ENCODE data around the gene TAS2R19.

The TAS2R19 gene

GRCh38 chr12:11016937-11017336, 5.5 kb downstream of the TAS2R19 start:
- Histone ChIP-seq H3K4me2 (ENCODE audit: low read length) (no peak overlapping the region), H2BK120ac (ENCODE audit: low read depth, low read length) (no peak overlapping the region), H3K79me1 (ENCODE audit: low read length) (no peaks in the 10 kb centered on the region), H3K18ac (ENCODE audit: low read length) (no peak overlapping the region), H3K56ac (ENCODE audit: low read length) (no peak overlapping the region), H3K36me3 (ENCODE audit: control insufficient read depth, insufficient read depth, low read length) (peaks cover 1% of the 10 kb centered on the region), H3K4me3 (ENCODE audit: low read length) (no peak overlapping the region), H3K4ac (ENCODE audit: low read depth, low read length) (no peak overlapping the region), H2BK5ac (ENCODE audit: low read length) (no peak overlapping the region), H3K27me3 (ENCODE audit: insufficient read depth, low read length, poor library complexity) (peaks cover 1% of the 10 kb centered on the region), H4K8ac (ENCODE audit: low read depth, low read length) (no peak overlapping the region), H3K27ac (ENCODE audit: low read depth, low read length) (no peak overlapping the region), H3K79me2 (ENCODE audit: control insufficient read depth, insufficient read depth, low read length) (no peaks in the 10 kb centered on the region), H2BK15ac (replicated peaks; ENCODE audit: low read depth) (no peak overlapping the region), H3K4me1 (ENCODE audit: control insufficient read depth, low read depth, low read length) (no peaks in the 10 kb centered on the region), H4K5ac (ENCODE audit: low read length) (no peak overlapping the region), H2AK5ac (ENCODE audit: low read length) (no peak overlapping the region), H3K9ac (ENCODE audit: low read length) (no peak overlapping the region), H3K23ac (ENCODE audit: low read length) (no peak overlapping the region)
- WGBS (ENCODE audit: extremely low coverage, insufficient coverage, low lambda C conversion rate), result no CpG with 5 or more reads among the region's 1 CpG
- no peak for DNase-seq

GRCh38 chr12:11015775-11016430, 6.5 kb downstream of the TAS2R19 start:
- Histone ChIP-seq H3K79me2 (ENCODE audit: control insufficient read depth, insufficient read depth, low read length) (no peaks in the 10 kb centered on the region), H2AK5ac (ENCODE audit: low read length) (no peak overlapping the region), H3K9ac (ENCODE audit: low read length) (no peak overlapping the region), H3K27me3 (ENCODE audit: insufficient read depth, low read length, poor library complexity) (peaks cover 1% of the 10 kb centered on the region), H3K4ac (ENCODE audit: low read depth, low read length) (no peak overlapping the region), H3K36me3 (ENCODE audit: control insufficient read depth, insufficient read depth, low read length) (no peaks in the 10 kb centered on the region), H4K5ac (ENCODE audit: low read length) (no peak overlapping the region), H3K4me3 (ENCODE audit: low read length) (no peak overlapping the region), H2BK120ac (ENCODE audit: low read depth, low read length) (no peak overlapping the region), H3K23ac (ENCODE audit: low read length) (no peak overlapping the region), H3K27ac (ENCODE audit: low read depth, low read length) (no peak overlapping the region), H3K56ac (ENCODE audit: low read length) (no peak overlapping the region), H3K79me1 (ENCODE audit: low read length) (no peaks in the 10 kb centered on the region), H3K4me2 (ENCODE audit: low read length) (no peak overlapping the region), H2BK5ac (ENCODE audit: low read length) (no peak overlapping the region), H4K8ac (ENCODE audit: low read depth, low read length) (no peak overlapping the region), H3K4me1 (ENCODE audit: control insufficient read depth, low read depth, low read length) (no peaks in the 10 kb centered on the region), H2BK15ac (replicated peaks; ENCODE audit: low read depth) (no peak overlapping the region), H3K18ac (ENCODE audit: low read length) (no peak overlapping the region)
- WGBS (ENCODE audit: extremely low coverage, insufficient coverage, low lambda C conversion rate), result no CpG with 5 or more reads among the region's 4 CpGs
- DNase-seq, result no peak

- H3K27me3 ChIP-seq (ENCODE audit: insufficient read depth, low read length, poor library complexity), result no peaks in the 10 kb centered on the region
- no peak overlapping the region for H3K4ac ChIP-seq (ENCODE audit: low read depth, low read length)
- no peaks in the 10 kb centered on the region for H3K79me1 ChIP-seq (ENCODE audit: low read length)
- H4K5ac ChIP-seq (ENCODE audit: low read length), result no peak overlapping the region
- H2AK5ac ChIP-seq (ENCODE audit: low read length), result no peak overlapping the region
- H3K36me3 ChIP-seq (ENCODE audit: control insufficient read depth, insufficient read depth, low read length), result no peaks in the 10 kb centered on the region
- H3K56ac ChIP-seq (ENCODE audit: low read length), result no peak overlapping the region
- H2BK5ac ChIP-seq (ENCODE audit: low read length), result no peak overlapping the region
- no peak overlapping the region for H2BK120ac ChIP-seq (ENCODE audit: low read depth, low read length)
- no peak overlapping the region for H4K8ac ChIP-seq (ENCODE audit: low read depth, low read length)
- H2BK15ac ChIP-seq (replicated peaks; ENCODE audit: low read depth), result no peak overlapping the region
- DNase-seq, result no peak
- no peak overlapping the region for H3K23ac ChIP-seq (ENCODE audit: low read length)
- no peaks in the 10 kb centered on the region for H3K79me2 ChIP-seq (ENCODE audit: control insufficient read depth, insufficient read depth, low read length)
- H3K9ac ChIP-seq (ENCODE audit: low read length), result no peak overlapping the region
- H3K4me3 ChIP-seq (ENCODE audit: low read length), result no peak overlapping the region
- H3K18ac ChIP-seq (ENCODE audit: low read length), result no peak overlapping the region
- no peak overlapping the region for H3K4me2 ChIP-seq (ENCODE audit: low read length)
- no peaks in the 10 kb centered on the region for H3K4me1 ChIP-seq (ENCODE audit: control insufficient read depth, low read depth, low read length)
- no peak overlapping the region for H3K27ac ChIP-seq (ENCODE audit: low read depth, low read length)
These were observed 8.2 kb downstream of the TAS2R19 start for GRCh38 chr12:11014234-11014633.

GRCh38 chr12:11007608-11008007, 14.8 kb downstream of the TAS2R19 start:
- H2BK120ac ChIP-seq (ENCODE audit: low read depth, low read length), result no peak overlapping the region
- no CpG with 5 or more reads among the region's 1 CpG for WGBS (ENCODE audit: extremely low coverage, insufficient coverage, low lambda C conversion rate)
- no peaks in the 10 kb centered on the region for H3K36me3 ChIP-seq (ENCODE audit: control insufficient read depth, insufficient read depth, low read length)
- H3K56ac ChIP-seq (ENCODE audit: low read length), result no peak overlapping the region
- H2BK15ac ChIP-seq (replicated peaks; ENCODE audit: low read depth), result no peak overlapping the region
- no peak overlapping the region for H3K4ac ChIP-seq (ENCODE audit: low read depth, low read length)
- no peak overlapping the region for H2AK5ac ChIP-seq (ENCODE audit: low read length)
- no peak overlapping the region for H3K18ac ChIP-seq (ENCODE audit: low read length)
- no peak overlapping the region for H2BK5ac ChIP-seq (ENCODE audit: low read length)
- no peak for DNase-seq
- H3K4me2 ChIP-seq (ENCODE audit: low read length), result no peak overlapping the region
- H3K79me1 ChIP-seq (ENCODE audit: low read length), result no peaks in the 10 kb centered on the region
- no peaks in the 10 kb centered on the region for H3K27me3 ChIP-seq (ENCODE audit: insufficient read depth, low read length, poor library complexity)
- no peak overlapping the region for H4K5ac ChIP-seq (ENCODE audit: low read length)
- H3K27ac ChIP-seq (ENCODE audit: low read depth, low read length), result no peak overlapping the region
- H4K8ac ChIP-seq (ENCODE audit: low read depth, low read length), result no peak overlapping the region
- no peaks in the 10 kb centered on the region for H3K79me2 ChIP-seq (ENCODE audit: control insufficient read depth, insufficient read depth, low read length)
- no peak overlapping the region for H3K4me3 ChIP-seq (ENCODE audit: low read length)
- no peaks in the 10 kb centered on the region for H3K4me1 ChIP-seq (ENCODE audit: control insufficient read depth, low read depth, low read length)
- no peak overlapping the region for H3K9ac ChIP-seq (ENCODE audit: low read length)
- no peak overlapping the region for H3K23ac ChIP-seq (ENCODE audit: low read length)

- no peak within 1 kb of the TSS for H4K5ac ChIP-seq (ENCODE audit: low read length)
- no peaks in the 10 kb centered on the region for H3K79me2 ChIP-seq (ENCODE audit: control insufficient read depth, insufficient read depth, low read length)
- no peak within 1 kb of the TSS for H2BK15ac ChIP-seq (replicated peaks; ENCODE audit: low read depth)
- no peak within 1 kb of the TSS for H3K4ac ChIP-seq (ENCODE audit: low read depth, low read length)
- H2BK5ac ChIP-seq (ENCODE audit: low read length), result no peak within 1 kb of the TSS
- no peaks in the 10 kb centered on the region for H3K4me1 ChIP-seq (ENCODE audit: control insufficient read depth, low read depth, low read length)
- H3K79me1 ChIP-seq (ENCODE audit: low read length), result no peaks in the 10 kb centered on the region
- no peak within 1 kb of the TSS for H3K18ac ChIP-seq (ENCODE audit: low read length)
- H3K27ac ChIP-seq (ENCODE audit: low read depth, low read length), result no peak within 1 kb of the TSS
- DNase-seq, result no peak
- no peak within 1 kb of the TSS for H2BK120ac ChIP-seq (ENCODE audit: low read depth, low read length)
- no peak within 1 kb of the TSS for H3K4me3 ChIP-seq (ENCODE audit: low read length)
- no peaks in the 10 kb centered on the region for H3K36me3 ChIP-seq (ENCODE audit: control insufficient read depth, insufficient read depth, low read length)
- H3K27me3 ChIP-seq (ENCODE audit: insufficient read depth, low read length, poor library complexity), result no peaks in the 10 kb centered on the region
- no peak within 1 kb of the TSS for H3K56ac ChIP-seq (ENCODE audit: low read length)
- H4K8ac ChIP-seq (ENCODE audit: low read depth, low read length), result no peak within 1 kb of the TSS
- H3K9ac ChIP-seq (ENCODE audit: low read length), result no peak within 1 kb of the TSS
- H3K4me2 ChIP-seq (ENCODE audit: low read length), result no peak within 1 kb of the TSS
- no peak within 1 kb of the TSS for H2AK5ac ChIP-seq (ENCODE audit: low read length)
- H3K23ac ChIP-seq (ENCODE audit: low read length), result no peak within 1 kb of the TSS
These were observed 24.2 kb downstream of the TAS2R19 start, which contains the start of gene TAS2R20 for GRCh38 chr12:10998204-10998603. Gene TAS2R20, minus strand, starts transcription at chr12:10998304. Its CDS starts 429 bp downstream, at chr12:10997875.

GRCh38 chr12:10994307-10994706, 28.1 kb downstream of the TAS2R19 start:
- Histone ChIP-seq H3K18ac (ENCODE audit: low read length) (no peak overlapping the region), H3K4me2 (ENCODE audit: low read length) (no peak overlapping the region), H4K5ac (ENCODE audit: low read length) (no peak overlapping the region), H3K4me3 (ENCODE audit: low read length) (no peak overlapping the region), H2BK5ac (ENCODE audit: low read length) (no peak overlapping the region), H3K79me1 (ENCODE audit: low read length) (no peaks in the 10 kb centered on the region), H3K27me3 (ENCODE audit: insufficient read depth, low read length, poor library complexity) (no peaks in the 10 kb centered on the region), H3K9ac (ENCODE audit: low read length) (no peak overlapping the region), H3K27ac (ENCODE audit: low read depth, low read length) (no peak overlapping the region), H2BK15ac (replicated peaks; ENCODE audit: low read depth) (no peak overlapping the region), H3K4ac (ENCODE audit: low read depth, low read length) (no peak overlapping the region), H3K4me1 (ENCODE audit: control insufficient read depth, low read depth, low read length) (no peaks in the 10 kb centered on the region), H2BK120ac (ENCODE audit: low read depth, low read length) (no peak overlapping the region), H4K8ac (ENCODE audit: low read depth, low read length) (no peak overlapping the region), H2AK5ac (ENCODE audit: low read length) (no peak overlapping the region), H3K36me3 (ENCODE audit: control insufficient read depth, insufficient read depth, low read length) (no peaks in the 10 kb centered on the region), H3K56ac (ENCODE audit: low read length) (no peak overlapping the region), H3K79me2 (ENCODE audit: control insufficient read depth, insufficient read depth, low read length) (no peaks in the 10 kb centered on the region), H3K23ac (ENCODE audit: low read length) (no peak overlapping the region)
- no CpG with 5 or more reads among the region's 3 CpGs for WGBS (ENCODE audit: extremely low coverage, insufficient coverage, low lambda C conversion rate)
- DNase-seq, result no peak

Data from mesendoderm (in vitro differentiated cells).